ENCODE results near the gene SLC27A3.

DNA sequence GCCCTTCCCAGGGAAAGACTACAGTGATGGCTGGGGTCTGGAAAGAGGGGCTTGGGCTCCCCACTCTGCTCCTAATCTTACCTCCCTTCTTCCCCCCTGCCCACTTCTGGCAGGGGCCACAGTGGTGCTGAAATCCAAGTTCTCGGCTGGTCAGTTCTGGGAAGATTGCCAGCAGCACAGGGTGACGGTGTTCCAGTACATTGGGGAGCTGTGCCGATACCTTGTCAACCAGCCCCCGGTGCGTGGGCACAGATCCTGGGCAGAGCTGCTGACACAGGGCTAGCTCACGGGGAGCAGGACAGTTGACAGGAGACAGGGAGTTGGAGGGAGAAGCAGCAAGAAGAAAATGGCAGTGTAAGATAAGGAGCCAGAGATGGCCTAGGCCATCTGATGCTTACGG lies 2.4 kb downstream of the SLC27A3 start:
- no peak for TF ChIP-seq TAF1 (IDR thresholded peaks at IDR 0.05; ENCODE audit: borderline replicate concordance, low read depth, low read length)
- TF ChIP-seq POLR2A (IDR thresholded peaks at IDR 0.05; ENCODE audit: low read depth, low read length) = no peak
- no peak for TF ChIP-seq POLR2AphosphoS5 (IDR thresholded peaks at IDR 0.05; ENCODE audit: low read depth, low read length)

All from GM12892 (cell line).